Peyer's patch (tissue), 4 donors: ENCODE data around the gene NPAS2.

Experiments used
- CTCF ChIP-seq, 6 experiments: fragments of 450-650 bp in 4 of 6; fragments of 200-600 bp in 2 of 6; sonication (generic) in 1 of 6; IDR thresholded peaks; one replicate each; pipeline ENCODE4 v1.5.1; 2017 to 2019; ENCODE audit warnings: antibody characterized with exemption in 6 of 6, mild to moderate bottlenecking in 3 of 6, moderate library complexity in 1 of 6
- POLR2A ChIP-seq, 2 donors: fragments of 450-650 bp; IDR thresholded peaks; one replicate each; pipeline ENCODE4 v1.5.1; 2017; ENCODE audit warnings: antibody characterized with exemption in 2 of 2, mild to moderate bottlenecking in 2 of 2, moderate library complexity in 2 of 2

GRCh38 chr2:101018934-101019333 is 199.0 kb downstream of the NPAS2 start:
- TF ChIP-seq CTCF (IDR thresholded peaks at IDR 0.05) (no peak), POLR2A (IDR thresholded peaks at IDR 0.05) (no peak)
